Measurements from ENCODE around the gene PRDM2. TPM values are rescaled to one million over a fixed set of nuclear protein-coding genes. Genes with fewer than 3 reads are reported as not detected.

Gene PRDM2
- total and polyA plus RNA-seq, 7 donors, result 6.7 to 53.2 (median 34.6) TPM

GRCh38 chr1:13864760-13865159 lies 164.8 kb downstream of the PRDM2 start:
- no peaks in the 10 kb centered on the region for H3K36me3 ChIP-seq
- H3K4me1 ChIP-seq, result no peaks in the 10 kb centered on the region
- H3K4me3 ChIP-seq, result no peak overlapping the region
- TF ChIP-seq POLR2AphosphoS5 (IDR thresholded peaks at IDR 0.05) (no peak), POLR2A (IDR thresholded peaks at IDR 0.05) (no peak), EP300 (IDR thresholded peaks at IDR 0.05) (no peak), CTCF (IDR thresholded peaks at IDR 0.05) (no peak)
- DNase-seq, result no peak
- H3K27ac ChIP-seq, result no peak overlapping the region
- H3K27me3 ChIP-seq, result no peaks in the 10 kb centered on the region
- no peaks in the 10 kb centered on the region for H3K9me3 ChIP-seq
- WGBS, 2 donors, result 88 to 90% methylated on average over 5 of the region's 5 CpGs
- intact Hi-C loops (cut with DNase I), result no loop called here

- intact Hi-C loops (cut with DNase I), result no loop called here
- H3K27ac ChIP-seq, result no peak overlapping the region
- DNase-seq, result no peak
- H3K4me1 ChIP-seq, result no peaks in the 10 kb centered on the region
- H3K4me3 ChIP-seq, result no peak overlapping the region
- H3K36me3 ChIP-seq, result no peaks in the 10 kb centered on the region
- TF ChIP-seq POLR2A (IDR thresholded peaks at IDR 0.05) (no peak), EP300 (IDR thresholded peaks at IDR 0.05) (no peak)
- H3K9me3 ChIP-seq, result no peaks in the 10 kb centered on the region
- H3K27me3 ChIP-seq, result no peaks in the 10 kb centered on the region
- WGBS, 2 donors, result 60 to 64% methylated on average over 3 of the region's 3 CpGs
Measured at GRCh38 chr1:13865851-13866250, 165.9 kb downstream of the PRDM2 start.

- intact Hi-C loops (cut with DNase I), result no loop called here
Measured at GRCh38 chr1:13867603-13868002, 167.6 kb downstream of the PRDM2 start.

GRCh38 chr1:13869172-13869797 lies 169.3 kb downstream of the PRDM2 start:
- no peaks in the 10 kb centered on the region for H3K27me3 ChIP-seq
- no peak overlapping the region for H3K4me3 ChIP-seq
- intact Hi-C loops (cut with DNase I), result no loop called here
- no peaks in the 10 kb centered on the region for H3K9me3 ChIP-seq
- H3K4me1 ChIP-seq, result no peaks in the 10 kb centered on the region
- H3K27ac ChIP-seq, result no peak overlapping the region
- H3K36me3 ChIP-seq, result no peaks in the 10 kb centered on the region
- 39 to 57% methylated on average over 7 of the region's 7 CpGs for WGBS, 2 donors
- no peak for DNase-seq
- TF ChIP-seq POLR2AphosphoS5 (IDR thresholded peaks at IDR 0.05) (no peak), POLR2A (IDR thresholded peaks at IDR 0.05) (no peak), EP300 (IDR thresholded peaks at IDR 0.05) (no peak), CTCF (IDR thresholded peaks at IDR 0.05) (no peak)

More at GRCh38 chr1:13867603-13868002, 167.6 kb downstream of the PRDM2 start:
- H3K4me1 ChIP-seq, result no peaks in the 10 kb centered on the region
- H3K27me3 ChIP-seq, result no peaks in the 10 kb centered on the region
- H3K4me3 ChIP-seq, result no peak overlapping the region
- H3K9me3 ChIP-seq, result no peaks in the 10 kb centered on the region
- 82 to 87% methylated on average over 7 of the region's 7 CpGs for WGBS, 2 donors
- DNase-seq, result no peak
- TF ChIP-seq CTCF (IDR thresholded peaks at IDR 0.05), result no peak
- no peak for TF ChIP-seq POLR2AphosphoS5 (IDR thresholded peaks at IDR 0.05)
- TF ChIP-seq POLR2A (IDR thresholded peaks at IDR 0.05), result no peak
- no peak for TF ChIP-seq EP300 (IDR thresholded peaks at IDR 0.05)
- H3K27ac ChIP-seq, result no peak overlapping the region
- no peaks in the 10 kb centered on the region for H3K36me3 ChIP-seq

GRCh38 chr1:13871413-13871812 lies 171.4 kb downstream of the PRDM2 start:
- Histone ChIP-seq H3K36me3 (no peaks in the 10 kb centered on the region), H3K27ac (no peak overlapping the region), H3K4me3 (no peak overlapping the region), H3K9me3 (no peaks in the 10 kb centered on the region), H3K4me1 (no peaks in the 10 kb centered on the region), H3K27me3 (no peaks in the 10 kb centered on the region)
- intact Hi-C loops (cut with DNase I), result no loop called here
- TF ChIP-seq CTCF (IDR thresholded peaks at IDR 0.05), result no peak
- no peak for TF ChIP-seq EP300 (IDR thresholded peaks at IDR 0.05)
- TF ChIP-seq POLR2AphosphoS5 (IDR thresholded peaks at IDR 0.05), result no peak
- TF ChIP-seq POLR2A (IDR thresholded peaks at IDR 0.05), result no peak
- WGBS, 2 donors, result 58 to 68% methylated on average over 2 of the region's 2 CpGs
- DNase-seq, result no peak

Data from sigmoid colon (tissue), 7 donors.